GM23338 (cell line): Measurements from ENCODE around the gene GNAT3. TPM values are rescaled to one million over a fixed set of nuclear protein-coding genes. Genes with fewer than 3 reads are reported as not detected.

Experiments used
- ATAC-seq: fragments of 200-7000 bp; cut with Tn5 transposase; 3 replicates; pipeline ENCODE4 v1.9.1; 2020
- DNase-seq: peaks from one replicate; pipeline ENCODE4 v3.0.0-alpha.2; 2015; ENCODE audit warnings: low spot score
- H2AFZ ChIP-seq: fragments of 200-600 bp; sonication (generic); 2 replicates; pipeline ENCODE4 v1.8.0; 2016; ENCODE audit warnings: antibody characterized with exemption, mild to moderate bottlenecking, moderate library complexity
- H3F3A ChIP-seq: fragments of 200-600 bp; sonication (generic); replicated peaks from 2 replicates; pipeline ENCODE4 v1.8.0; 2017; ENCODE audit warnings: antibody characterized with exemption, mixed run types, low read depth
- H3K27ac ChIP-seq: fragments of 200-600 bp; sonication (generic); 2 replicates; pipeline ENCODE4 v1.6.1; 2016; ENCODE audit warnings: low read depth
- H3K27me3 ChIP-seq: fragments of 200-600 bp; sonication (generic); 2 replicates; pipeline ENCODE4 v1.8.0; 2016; ENCODE audit warnings: mild to moderate bottlenecking, mixed run types, moderate library complexity; ENCODE audit not compliant: insufficient read depth
- H3K36me3 ChIP-seq: fragments of 200-600 bp; sonication (generic); 2 replicates; pipeline ENCODE4 v1.8.0; 2016; ENCODE audit warnings: mild to moderate bottlenecking; ENCODE audit not compliant: insufficient read depth
- H3K4me1 ChIP-seq: fragments of 200-600 bp; sonication (generic); 2 replicates; pipeline ENCODE4 v1.8.0; 2016; ENCODE audit warnings: mild to moderate bottlenecking, moderate library complexity; ENCODE audit not compliant: insufficient read depth
- H3K4me2 ChIP-seq: fragments of 200-600 bp; sonication (generic); 2 replicates; pipeline ENCODE4 v1.7.1; 2017; ENCODE audit warnings: mixed run types
- H3K4me3 ChIP-seq: fragments of 200-600 bp; sonication (generic); 2 replicates; pipeline ENCODE4 v1.6.1; 2016; ENCODE audit warnings: mixed run types
- H3K79me2 ChIP-seq: fragments of 200-600 bp; sonication (generic); replicated peaks from 2 replicates; pipeline ENCODE4 v1.8.0; 2017; ENCODE audit warnings: mild to moderate bottlenecking; ENCODE audit not compliant: insufficient read depth
- H3K9me2 ChIP-seq: fragments of 200-600 bp; sonication (generic); 2 replicates; pipeline ENCODE4 v1.8.0; 2017; ENCODE audit not compliant: insufficient read depth
- H4K20me1 ChIP-seq: fragments of 200-600 bp; sonication (generic); replicated peaks from 2 replicates; pipeline ENCODE4 v1.8.0; 2017; ENCODE audit warnings: mild to moderate bottlenecking; ENCODE audit not compliant: insufficient read depth
- H3K27ac Mint-ChIP-seq: 2 replicates; pipeline ENCODE4 v1.8.0; 2020; ENCODE audit warnings: inconsistent platforms, mild to moderate bottlenecking, moderate library complexity, mixed read lengths
- H3K27me3 Mint-ChIP-seq: 3 replicates; pipeline ENCODE4 v1.8.0; 2022; ENCODE audit warnings: low read depth, mild to moderate bottlenecking, moderate library complexity, mixed read lengths, inconsistent platforms; ENCODE audit not compliant: insufficient read depth, poor library complexity
- H3K36me3 Mint-ChIP-seq: 3 replicates; pipeline ENCODE4 v1.8.0; 2021; ENCODE audit warnings: low read depth, mild to moderate bottlenecking, inconsistent platforms, moderate library complexity, mixed read lengths
- H3K4me1 Mint-ChIP-seq: 3 replicates; pipeline ENCODE4 v1.8.0; 2020; ENCODE audit warnings: mild to moderate bottlenecking, inconsistent platforms, mixed read lengths
- H3K4me3 Mint-ChIP-seq: 3 replicates; pipeline ENCODE4 v1.8.0; 2021; ENCODE audit warnings: moderate library complexity, mild to moderate bottlenecking, inconsistent platforms, mixed read lengths
- H3K9me3 Mint-ChIP-seq: 3 replicates; pipeline ENCODE4 v1.8.0; 2020; ENCODE audit warnings: moderate library complexity, mild to moderate bottlenecking, inconsistent platforms, mixed read lengths
- JUNB ChIP-seq: IDR thresholded peaks from one replicate; pipeline ENCODE4 v1.6.1; 2016; ENCODE audit warnings: antibody characterized with exemption; ENCODE audit not compliant: unreplicated experiment
- STAT1 ChIP-seq: IDR thresholded peaks from one replicate; pipeline ENCODE4 v1.6.1; 2016; ENCODE audit warnings: antibody characterized with exemption; ENCODE audit not compliant: unreplicated experiment
- ZNF114 ChIP-seq: fragments of 250-450 bp; sonication (Bioruptor Pico); IDR thresholded peaks from 2 replicates; pipeline ENCODE4 v1.5.0; 2020; ENCODE audit warnings: mild to moderate bottlenecking, moderate library complexity
- polyA plus RNA-seq: library from polyadenylated mRNA; unstranded; fragments of >200 nt; fragmentation: Nextera tagmentation; extraction: Ambion mirVana; gene quantifications from 2 replicates; pipeline ENCODE4 v1.2.1, GENCODE V29; 2016
- total RNA-seq: library from RNA; depleted of rRNA; stranded (reverse); fragments of >200 nt; shearing (Covaris generic); gene quantifications from 2 replicates; pipeline ENCODE4 v1.2.3, GENCODE V29; 2014
- TF ChIP-seq, protein P1 (sequence below): fragments of 250-450 bp; sonication (Bioruptor Pico); IDR thresholded peaks from 2 replicates; pipeline ENCODE4 v1.5.0; 2020; ENCODE audit warnings: mild to moderate bottlenecking, moderate library complexity

Gene GNAT3
- total and polyA plus RNA-seq, 2 experiments from 2014 or later, result not detected

DNA sequence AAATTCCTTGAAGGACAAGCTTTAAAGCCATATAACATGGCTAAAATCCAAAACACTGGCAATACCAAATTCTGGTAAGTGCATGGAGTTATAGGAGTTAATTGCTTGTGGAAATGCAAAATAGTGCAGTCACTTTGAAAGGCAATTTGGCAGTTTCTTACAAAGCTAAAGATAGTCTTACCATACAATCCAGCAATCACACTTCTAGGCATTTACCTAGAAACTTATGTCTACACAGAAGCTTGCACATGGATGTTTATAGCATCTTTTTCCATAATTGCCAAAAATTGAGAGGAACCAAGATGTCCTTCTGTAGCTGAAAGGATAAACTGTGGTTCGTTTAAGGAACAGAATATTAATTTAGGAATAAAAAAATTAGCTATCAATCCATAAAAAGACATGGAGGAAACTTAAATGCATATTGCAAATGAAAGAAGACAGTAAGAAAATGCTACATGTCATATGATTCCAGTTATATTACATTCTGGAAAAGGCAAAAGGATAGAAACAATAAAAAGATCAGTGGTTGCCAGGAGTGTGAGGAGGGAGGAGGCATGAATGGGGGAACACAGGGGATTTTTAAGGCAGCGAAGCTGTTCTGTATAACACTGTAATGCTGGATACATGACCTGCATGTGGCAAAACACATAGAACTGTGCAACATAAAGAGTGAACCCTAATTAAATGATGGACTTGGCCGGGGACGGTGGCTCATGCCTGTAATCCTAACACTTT lies 51.9 kb downstream of the GNAT3 start (continued):
- TF ChIP-seq, protein P1, sequence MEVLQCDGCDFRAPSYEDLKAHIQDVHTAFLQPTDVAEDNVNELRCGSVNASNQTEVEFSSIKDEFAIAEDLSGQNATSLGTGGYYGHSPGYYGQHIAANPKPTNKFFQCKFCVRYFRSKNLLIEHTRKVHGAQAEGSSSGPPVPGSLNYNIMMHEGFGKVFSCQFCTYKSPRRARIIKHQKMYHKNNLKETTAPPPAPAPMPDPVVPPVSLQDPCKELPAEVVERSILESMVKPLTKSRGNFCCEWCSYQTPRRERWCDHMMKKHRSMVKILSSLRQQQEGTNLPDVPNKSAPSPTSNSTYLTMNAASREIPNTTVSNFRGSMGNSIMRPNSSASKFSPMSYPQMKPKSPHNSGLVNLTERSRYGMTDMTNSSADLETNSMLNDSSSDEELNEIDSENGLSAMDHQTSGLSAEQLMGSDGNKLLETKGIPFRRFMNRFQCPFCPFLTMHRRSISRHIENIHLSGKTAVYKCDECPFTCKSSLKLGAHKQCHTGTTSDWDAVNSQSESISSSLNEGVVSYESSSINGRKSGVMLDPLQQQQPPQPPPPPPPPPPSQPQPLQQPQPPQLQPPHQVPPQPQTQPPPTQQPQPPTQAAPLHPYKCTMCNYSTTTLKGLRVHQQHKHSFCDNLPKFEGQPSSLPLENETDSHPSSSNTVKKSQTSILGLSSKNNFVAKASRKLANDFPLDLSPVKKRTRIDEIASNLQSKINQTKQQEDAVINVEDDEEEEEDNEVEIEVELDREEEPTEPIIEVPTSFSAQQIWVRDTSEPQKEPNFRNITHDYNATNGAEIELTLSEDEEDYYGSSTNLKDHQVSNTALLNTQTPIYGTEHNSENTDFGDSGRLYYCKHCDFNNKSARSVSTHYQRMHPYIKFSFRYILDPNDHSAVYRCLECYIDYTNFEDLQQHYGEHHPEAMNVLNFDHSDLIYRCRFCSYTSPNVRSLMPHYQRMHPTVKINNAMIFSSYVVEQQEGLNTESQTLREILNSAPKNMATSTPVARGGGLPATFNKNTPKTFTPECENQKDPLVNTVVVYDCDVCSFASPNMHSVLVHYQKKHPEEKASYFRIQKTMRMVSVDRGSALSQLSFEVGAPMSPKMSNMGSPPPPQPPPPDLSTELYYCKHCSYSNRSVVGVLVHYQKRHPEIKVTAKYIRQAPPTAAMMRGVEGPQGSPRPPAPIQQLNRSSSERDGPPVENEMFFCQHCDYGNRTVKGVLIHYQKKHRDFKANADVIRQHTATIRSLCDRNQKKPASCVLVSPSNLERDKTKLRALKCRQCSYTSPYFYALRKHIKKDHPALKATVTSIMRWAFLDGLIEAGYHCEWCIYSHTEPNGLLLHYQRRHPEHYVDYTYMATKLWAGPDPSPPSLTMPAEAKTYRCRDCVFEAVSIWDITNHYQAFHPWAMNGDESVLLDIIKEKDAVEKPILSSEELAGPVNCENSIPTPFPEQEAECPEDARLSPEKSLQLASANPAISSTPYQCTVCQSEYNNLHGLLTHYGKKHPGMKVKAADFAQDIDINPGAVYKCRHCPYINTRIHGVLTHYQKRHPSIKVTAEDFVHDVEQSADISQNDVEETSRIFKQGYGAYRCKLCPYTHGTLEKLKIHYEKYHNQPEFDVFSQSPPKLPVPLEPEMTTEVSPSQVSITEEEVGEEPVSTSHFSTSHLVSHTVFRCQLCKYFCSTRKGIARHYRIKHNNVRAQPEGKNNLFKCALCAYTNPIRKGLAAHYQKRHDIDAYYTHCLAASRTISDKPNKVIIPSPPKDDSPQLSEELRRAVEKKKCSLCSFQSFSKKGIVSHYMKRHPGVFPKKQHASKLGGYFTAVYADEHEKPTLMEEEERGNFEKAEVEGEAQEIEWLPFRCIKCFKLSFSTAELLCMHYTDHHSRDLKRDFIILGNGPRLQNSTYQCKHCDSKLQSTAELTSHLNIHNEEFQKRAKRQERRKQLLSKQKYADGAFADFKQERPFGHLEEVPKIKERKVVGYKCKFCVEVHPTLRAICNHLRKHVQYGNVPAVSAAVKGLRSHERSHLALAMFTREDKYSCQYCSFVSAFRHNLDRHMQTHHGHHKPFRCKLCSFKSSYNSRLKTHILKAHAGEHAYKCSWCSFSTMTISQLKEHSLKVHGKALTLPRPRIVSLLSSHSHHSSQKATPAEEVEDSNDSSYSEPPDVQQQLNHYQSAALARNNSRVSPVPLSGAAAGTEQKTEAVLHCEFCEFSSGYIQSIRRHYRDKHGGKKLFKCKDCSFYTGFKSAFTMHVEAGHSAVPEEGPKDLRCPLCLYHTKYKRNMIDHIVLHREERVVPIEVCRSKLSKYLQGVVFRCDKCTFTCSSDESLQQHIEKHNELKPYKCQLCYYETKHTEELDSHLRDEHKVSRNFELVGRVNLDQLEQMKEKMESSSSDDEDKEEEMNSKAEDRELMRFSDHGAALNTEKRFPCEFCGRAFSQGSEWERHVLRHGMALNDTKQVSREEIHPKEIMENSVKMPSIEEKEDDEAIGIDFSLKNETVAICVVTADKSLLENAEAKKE (CRISPR knock-in tag), result no peak
- TF ChIP-seq STAT1, result no peak

DNA sequence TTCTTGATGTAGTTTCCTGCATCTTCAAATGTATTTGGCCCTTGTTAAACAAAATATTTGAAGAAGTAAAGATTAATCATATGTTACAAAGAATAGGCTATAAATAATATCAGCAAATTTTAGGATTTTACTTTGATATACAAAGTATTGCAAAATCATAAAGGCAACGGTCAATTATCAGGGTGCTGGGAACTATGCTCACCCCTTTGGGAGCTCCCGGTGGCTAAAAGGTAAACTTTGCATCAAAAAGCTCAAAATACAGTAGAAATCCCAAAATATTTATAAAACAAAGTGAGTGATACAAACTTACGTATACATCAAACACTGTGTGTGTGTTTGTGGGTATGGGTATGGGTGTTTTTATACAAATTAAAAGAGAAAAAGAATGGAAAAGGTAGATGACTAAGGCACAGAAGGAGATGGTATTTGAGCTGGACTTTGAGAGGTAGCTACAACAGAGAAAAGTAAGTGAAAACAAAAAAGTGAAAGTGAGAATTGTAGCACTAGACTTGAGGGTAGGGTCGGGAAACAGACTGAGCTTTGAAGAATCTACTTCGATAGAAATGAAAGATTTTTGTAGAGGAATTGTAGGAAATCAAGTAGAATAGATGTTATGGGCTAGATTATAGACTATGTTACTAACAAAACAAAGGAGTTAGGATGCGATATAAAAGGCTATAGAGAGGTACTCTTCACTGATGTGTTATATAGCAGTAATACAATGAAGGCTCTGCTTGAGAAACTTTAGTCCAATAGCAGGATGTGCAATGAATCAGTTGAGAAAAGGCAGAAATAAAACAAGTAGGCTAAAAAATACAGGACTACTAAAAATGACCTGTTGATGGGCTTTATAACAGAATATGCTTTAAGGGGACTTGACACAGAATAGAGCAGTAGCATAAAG lies 52.8 kb downstream of the GNAT3 start:
- Mint-ChIP-seq H3K27me3 (no peaks in the 10 kb centered on the region), H3K4me1 (no peaks in the 10 kb centered on the region), H3K9me3 (no peaks in the 10 kb centered on the region), H3K36me3 (no peaks in the 10 kb centered on the region), H3K27ac (no peak overlapping the region), H3K4me3 (no peak overlapping the region)
- Histone ChIP-seq H3K36me3 (no peaks in the 10 kb centered on the region), H3K4me1 (no peaks in the 10 kb centered on the region), H3K27me3 (no peaks in the 10 kb centered on the region), H3K79me2 (no peaks in the 10 kb centered on the region), H3K4me3 (no peak overlapping the region), H3F3A (no peaks in the 10 kb centered on the region), H2AFZ (no peak overlapping the region), H4K20me1 (no peaks in the 10 kb centered on the region), H3K4me2 (no peak overlapping the region), H3K27ac (no peak overlapping the region), H3K9me2 (no peaks in the 10 kb centered on the region)
- DNase-seq (no peak), ATAC-seq (no peak)
- TF ChIP-seq ZNF114 (CRISPR knock-in tag) (no peak), JUNB (no peak)
